Fibroblast of villous mesenchyme (primary cell): ENCODE data around the gene FTO. TPM values are rescaled to one million over a fixed set of nuclear protein-coding genes. Genes with fewer than 3 reads are reported as not detected.

ENCODE experiments used
- DNase-seq: peaks from one replicate; pipeline ENCODE4 v3.0.0-alpha.2; 2010; ENCODE audit warnings: low read depth
- H3K4me3 ChIP-seq: 2 replicates; pipeline ENCODE4 v1.5.1; 2011; ENCODE audit warnings: low read depth, mild to moderate bottlenecking, low read length
- total RNA-seq: library from RNA; depleted of rRNA; stranded (reverse); fragments of >200 nt; gene quantifications from 2 replicates; pipeline ENCODE4 v1.2.3, GENCODE V29; 2012
- TF ChIP-seq, protein P1 (sequence below): IDR thresholded peaks from 2 replicates; pipeline ENCODE4 v1.5.1; 2012; ENCODE audit warnings: low read depth, mild to moderate bottlenecking, low read length; ENCODE audit not compliant: insufficient read depth

Gene FTO
- total RNA-seq, 1 donor = 157 TPM

DNA sequence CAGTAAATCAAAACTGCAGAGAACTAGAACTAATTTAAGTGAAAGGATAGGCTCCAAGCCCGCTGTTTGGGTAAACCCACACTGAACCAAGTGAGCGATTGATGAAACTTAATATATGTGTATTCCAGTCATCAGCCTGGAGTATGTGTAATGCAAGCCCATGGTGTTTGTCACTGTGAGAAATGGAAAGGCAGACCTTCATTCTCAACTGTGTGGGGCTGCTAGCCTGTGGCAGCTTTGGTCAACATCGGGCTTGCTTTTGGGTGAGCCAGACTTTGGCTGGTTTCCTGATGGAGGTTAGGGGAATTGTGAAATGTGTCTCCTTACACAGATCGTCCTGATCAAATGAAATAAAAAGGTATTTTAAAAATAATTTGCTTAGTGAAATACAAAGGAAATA is 302.7 kb downstream of the FTO start:
- DNase-seq = no peak
- TF ChIP-seq, protein P1, sequence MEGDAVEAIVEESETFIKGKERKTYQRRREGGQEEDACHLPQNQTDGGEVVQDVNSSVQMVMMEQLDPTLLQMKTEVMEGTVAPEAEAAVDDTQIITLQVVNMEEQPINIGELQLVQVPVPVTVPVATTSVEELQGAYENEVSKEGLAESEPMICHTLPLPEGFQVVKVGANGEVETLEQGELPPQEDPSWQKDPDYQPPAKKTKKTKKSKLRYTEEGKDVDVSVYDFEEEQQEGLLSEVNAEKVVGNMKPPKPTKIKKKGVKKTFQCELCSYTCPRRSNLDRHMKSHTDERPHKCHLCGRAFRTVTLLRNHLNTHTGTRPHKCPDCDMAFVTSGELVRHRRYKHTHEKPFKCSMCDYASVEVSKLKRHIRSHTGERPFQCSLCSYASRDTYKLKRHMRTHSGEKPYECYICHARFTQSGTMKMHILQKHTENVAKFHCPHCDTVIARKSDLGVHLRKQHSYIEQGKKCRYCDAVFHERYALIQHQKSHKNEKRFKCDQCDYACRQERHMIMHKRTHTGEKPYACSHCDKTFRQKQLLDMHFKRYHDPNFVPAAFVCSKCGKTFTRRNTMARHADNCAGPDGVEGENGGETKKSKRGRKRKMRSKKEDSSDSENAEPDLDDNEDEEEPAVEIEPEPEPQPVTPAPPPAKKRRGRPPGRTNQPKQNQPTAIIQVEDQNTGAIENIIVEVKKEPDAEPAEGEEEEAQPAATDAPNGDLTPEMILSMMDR = no peak
- H3K4me3 ChIP-seq = no peak overlapping the region

DNA sequence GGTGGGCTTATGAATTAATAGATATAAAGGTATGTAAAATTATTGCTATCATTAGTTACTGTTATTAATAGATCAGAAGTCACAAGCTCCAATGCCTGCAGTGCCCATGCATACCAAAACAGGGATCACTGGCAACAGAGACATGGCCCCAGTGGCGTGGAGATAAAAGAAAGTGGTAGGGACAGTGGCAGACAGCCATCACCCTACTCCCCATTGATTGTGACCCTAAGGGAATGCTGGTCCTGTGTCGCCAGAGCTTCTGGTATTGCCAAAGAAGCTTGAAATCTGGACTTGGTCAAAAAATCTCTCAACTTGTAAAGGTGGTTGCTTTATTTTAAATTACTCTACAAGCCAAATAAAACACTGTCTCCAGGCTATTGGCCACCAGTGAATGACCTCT is 303.5 kb downstream of the FTO start:
- DNase-seq = no peak
- TF ChIP-seq, protein P1 = no peak
- H3K4me3 ChIP-seq = no peak overlapping the region

DNA sequence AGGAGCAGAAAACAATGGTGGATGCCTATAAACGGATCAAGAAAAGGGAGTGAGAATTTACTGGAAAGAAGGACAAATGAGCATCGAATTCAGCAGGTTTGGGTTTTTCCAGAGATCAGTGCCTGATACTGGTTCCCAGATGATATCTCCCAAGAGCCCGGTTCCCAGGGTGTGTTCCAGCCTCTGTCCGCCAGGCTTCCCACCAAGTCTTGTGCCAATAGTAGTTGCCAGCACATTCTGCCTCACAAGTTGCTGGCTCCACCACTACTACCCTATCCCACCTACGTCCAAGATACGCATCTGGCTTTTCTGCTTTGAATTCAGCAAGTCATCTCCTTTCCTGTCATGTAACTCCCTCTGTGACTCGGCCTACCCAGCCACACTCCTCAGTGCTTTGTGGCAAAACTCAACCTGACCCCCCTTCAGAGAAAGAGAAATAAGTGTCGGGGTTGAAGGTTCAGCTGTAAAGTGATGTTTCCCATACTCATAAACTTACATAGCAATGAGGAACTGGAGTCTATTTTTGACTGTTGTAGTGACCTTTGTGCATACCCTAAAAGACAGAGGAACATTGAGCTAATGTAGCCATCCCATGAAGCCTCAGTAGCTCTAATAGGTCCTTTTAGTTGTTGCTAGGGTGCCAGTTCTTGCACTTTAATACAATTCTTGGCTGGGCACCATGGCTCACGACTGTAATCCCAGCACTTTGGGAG is 305.7 kb downstream of the FTO start:
- H3K4me3 ChIP-seq = no peak overlapping the region
- TF ChIP-seq, protein P1 = no peak
- DNase-seq = no peak

DNA sequence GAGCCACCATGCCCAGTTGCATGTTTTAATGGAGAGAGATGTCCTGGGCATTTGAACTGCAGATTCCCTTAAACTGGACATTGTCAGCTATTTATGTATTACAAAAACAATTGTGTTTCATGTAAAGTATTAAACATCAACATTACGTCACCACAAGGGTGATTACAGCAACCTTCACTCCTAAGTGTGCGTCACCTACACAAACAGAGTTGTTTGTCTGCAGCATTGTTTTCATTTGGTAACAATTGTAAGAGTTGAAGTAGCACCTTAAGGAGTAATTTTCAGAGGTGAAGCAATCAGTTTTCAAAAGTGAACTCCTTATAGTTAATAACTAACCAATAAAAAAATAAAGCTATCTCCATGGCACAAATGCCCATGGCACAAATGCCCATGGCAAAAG is 311.2 kb downstream of the FTO start:
- no peak overlapping the region for H3K4me3 ChIP-seq
- TF ChIP-seq, protein P1 = no peak
- no peak for DNase-seq

DNA sequence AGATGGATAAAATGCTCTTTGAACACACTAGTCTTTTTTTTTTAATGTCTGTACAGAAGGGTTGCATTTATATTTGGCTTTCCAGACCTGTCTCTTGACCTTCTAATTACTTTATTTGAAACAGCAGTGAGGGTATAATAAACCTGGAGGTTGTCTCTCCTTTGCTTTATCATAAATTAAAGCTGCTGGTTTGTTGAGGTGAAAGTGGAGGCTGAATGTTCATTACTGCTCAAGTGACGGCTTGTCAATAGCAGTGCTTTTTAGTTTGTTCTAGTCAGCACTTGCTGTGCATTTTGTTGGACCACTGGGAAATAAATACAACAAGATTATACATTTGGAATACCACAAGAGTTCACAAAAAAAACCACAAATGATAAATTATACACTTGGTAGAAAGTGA is 318.4 kb downstream of the FTO start:
- H3K4me3 ChIP-seq = no peak overlapping the region
- DNase-seq = peak; percentile 36
- TF ChIP-seq, protein P1 = no peak

DNA sequence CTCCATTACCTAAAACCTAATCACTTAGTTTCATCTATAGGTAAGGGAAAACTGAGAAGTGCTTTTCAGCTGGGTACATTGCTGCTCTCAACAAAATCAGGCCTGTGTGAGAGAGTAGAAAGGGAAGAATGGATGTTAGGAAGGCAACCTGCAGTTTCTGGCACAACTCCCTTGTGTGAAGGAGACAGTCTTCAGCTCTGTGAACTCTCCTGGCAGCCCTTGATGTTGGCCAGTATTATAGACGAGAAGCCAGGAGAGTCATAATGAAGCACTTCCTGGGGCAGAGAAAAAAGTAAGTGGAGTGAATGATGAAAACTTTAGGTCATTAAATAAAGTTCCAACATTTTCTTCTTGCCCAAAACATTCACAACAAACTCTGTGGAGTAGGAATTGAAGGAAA is 322.5 kb downstream of the FTO start:
- no peak overlapping the region for H3K4me3 ChIP-seq
- no peak for DNase-seq
- TF ChIP-seq, protein P1 = no peak

DNA sequence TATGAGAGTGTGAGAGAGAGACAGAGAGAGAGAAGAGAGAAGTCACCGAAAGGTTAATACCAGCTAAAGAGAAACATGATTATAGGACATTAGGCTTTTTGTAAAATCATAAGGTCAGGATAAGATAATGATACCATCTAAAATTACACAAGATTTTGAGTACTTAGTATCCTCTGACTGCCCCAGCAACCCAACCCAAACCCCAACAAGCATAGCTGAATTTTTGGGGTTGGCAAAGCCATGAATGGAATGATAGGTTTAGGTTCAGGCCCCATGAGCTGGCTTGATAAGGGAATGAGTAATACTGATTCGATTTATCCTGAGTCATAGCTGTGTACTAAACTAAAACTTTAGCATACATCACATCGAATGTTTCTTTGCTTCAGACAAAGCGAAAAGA is 323.1 kb downstream of the FTO start:
- H3K4me3 ChIP-seq = no peak overlapping the region
- peak; percentile 88 for DNase-seq
- TF ChIP-seq, protein P1 = no peak
